ENCODE measurements around the gene LMAN1L.

Gene LMAN1L

DNA sequence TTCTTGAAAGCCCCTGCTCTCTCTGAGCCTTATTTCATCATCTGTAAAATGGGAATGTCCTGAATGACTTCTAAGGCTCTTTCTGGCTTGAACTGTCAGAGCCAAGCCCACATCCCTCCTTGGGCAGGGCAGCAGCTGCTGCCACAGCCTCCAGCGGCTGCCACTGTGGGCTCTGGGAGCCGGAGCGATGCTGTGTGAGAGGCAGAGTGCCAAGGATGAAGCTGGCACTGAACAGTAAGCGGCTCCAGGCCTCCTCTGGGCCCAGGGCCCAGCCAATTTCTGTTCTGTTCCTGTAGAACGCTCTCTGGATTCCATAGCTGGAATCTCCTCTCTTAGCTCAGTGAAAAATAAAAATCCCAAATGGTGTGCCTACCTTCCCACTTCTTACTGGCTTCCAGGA, 18.2 kb downstream of the LMAN1L start:
- no peak for DNase-seq (ENCODE audit: low read depth)
- TF ChIP-seq, protein P1, sequence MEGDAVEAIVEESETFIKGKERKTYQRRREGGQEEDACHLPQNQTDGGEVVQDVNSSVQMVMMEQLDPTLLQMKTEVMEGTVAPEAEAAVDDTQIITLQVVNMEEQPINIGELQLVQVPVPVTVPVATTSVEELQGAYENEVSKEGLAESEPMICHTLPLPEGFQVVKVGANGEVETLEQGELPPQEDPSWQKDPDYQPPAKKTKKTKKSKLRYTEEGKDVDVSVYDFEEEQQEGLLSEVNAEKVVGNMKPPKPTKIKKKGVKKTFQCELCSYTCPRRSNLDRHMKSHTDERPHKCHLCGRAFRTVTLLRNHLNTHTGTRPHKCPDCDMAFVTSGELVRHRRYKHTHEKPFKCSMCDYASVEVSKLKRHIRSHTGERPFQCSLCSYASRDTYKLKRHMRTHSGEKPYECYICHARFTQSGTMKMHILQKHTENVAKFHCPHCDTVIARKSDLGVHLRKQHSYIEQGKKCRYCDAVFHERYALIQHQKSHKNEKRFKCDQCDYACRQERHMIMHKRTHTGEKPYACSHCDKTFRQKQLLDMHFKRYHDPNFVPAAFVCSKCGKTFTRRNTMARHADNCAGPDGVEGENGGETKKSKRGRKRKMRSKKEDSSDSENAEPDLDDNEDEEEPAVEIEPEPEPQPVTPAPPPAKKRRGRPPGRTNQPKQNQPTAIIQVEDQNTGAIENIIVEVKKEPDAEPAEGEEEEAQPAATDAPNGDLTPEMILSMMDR (IDR thresholded peaks at IDR 0.05; ENCODE audit: low read depth, low read length, missing control alignments) = no peak
- no peak overlapping the region for H3K4me3 ChIP-seq (ENCODE audit: low read depth, low read length)

DNA sequence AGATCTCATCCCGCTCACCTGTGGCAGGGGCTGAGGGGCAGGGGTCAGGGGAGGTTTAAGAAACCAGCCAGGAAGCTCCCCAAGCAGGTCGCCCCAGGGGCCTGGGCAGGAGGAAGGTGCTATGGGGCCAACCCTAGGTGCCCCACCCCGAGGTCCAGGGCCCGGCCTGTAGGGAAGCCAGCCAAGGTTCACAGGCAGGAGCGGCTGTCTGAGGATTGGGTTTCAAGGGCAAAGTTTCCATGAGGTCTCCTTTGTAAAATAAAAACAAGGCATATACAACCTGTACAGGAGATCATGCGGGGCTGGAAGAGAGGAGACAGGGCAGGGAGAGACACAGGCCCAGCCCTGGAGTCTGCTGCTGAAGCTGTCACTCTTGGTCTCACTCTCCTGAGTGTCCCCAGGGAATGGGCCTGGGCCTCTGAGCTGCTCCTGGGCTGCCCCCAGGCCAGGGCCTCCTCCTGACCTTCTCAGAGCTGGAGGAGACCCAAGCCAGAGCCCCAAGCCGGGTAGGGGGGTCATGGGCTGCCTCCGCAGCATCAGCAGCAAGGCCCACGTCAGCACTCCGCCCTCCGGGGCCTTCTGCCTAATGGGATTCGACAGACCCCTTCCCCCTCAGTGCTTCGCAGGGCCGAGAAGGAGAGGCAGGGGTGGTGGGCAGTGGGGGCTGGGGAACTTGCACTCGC, 19.3 kb downstream of the LMAN1L start:
- DNase-seq (ENCODE audit: low read depth) = no peak
- TF ChIP-seq, protein P1 (IDR thresholded peaks at IDR 0.05; ENCODE audit: low read depth, low read length, missing control alignments) = no peak
- H3K4me3 ChIP-seq (ENCODE audit: low read depth, low read length) = no peak overlapping the region

DNA sequence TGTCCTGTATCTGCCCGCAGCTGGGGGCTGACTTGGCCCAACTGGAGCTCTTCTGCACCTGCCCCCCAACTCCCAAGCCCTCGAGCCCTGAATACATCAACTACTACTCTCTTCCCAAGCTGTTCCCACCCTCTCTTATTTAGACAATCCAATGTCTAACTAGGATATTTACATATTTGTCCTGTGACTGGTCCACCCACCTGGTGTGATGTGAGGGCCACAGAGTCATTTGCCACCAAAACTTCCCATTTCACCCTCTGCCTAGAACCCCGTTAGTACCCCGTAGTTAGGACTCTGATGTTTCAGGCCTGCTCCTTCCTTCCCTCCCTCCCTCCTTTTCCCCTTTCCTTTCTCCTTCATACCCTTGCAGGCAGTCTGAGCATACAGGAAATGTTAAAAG, 20.2 kb downstream of the LMAN1L start:
- TF ChIP-seq, protein P1 (IDR thresholded peaks at IDR 0.05; ENCODE audit: low read depth, low read length, missing control alignments) = no peak

DNA sequence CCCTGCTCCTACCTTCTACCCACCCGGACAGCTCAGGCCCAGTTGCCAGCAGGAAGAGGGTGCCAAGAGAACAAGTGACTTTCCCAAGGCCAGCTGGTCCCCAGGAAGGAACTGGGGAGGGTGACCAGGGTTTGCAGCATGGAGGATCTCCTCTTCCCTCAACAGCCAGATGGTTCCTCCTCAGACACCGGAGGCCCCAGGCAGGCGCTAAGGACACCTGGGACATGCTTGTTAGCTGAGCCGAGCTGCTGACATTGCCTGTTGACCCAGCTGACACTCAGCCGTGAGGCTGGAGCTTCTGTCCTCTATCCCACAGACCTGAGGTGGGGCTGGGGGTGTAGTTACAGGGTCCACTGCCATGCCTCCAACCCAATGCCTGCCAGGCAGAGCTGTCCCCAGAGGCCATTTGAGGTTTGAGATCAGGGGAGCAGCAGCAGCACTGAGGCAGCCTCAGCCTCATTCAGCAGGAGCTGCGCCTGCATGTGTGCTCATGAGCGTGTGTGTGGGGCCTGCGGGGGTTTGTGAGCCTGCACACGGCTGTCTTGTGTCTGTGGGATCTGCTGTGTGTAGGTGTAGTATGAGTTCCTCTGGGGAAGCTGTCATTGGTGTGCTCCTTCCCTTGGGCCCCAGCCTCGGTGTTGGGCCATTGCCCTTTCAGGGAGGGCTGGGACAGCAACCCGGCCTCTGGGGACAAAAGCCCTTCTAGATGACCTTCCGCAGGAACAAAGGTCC, 20.9 kb downstream of the LMAN1L start:
- H3K4me3 ChIP-seq (ENCODE audit: low read depth, low read length) = no peak overlapping the region
- DNase-seq (ENCODE audit: low read depth) = no peak
- TF ChIP-seq, protein P1 (IDR thresholded peaks at IDR 0.05; ENCODE audit: low read depth, low read length, missing control alignments) = no peak

More for the DNA sequence above, 20.2 kb downstream of the LMAN1L start:
- no peak overlapping the region for H3K4me3 ChIP-seq (ENCODE audit: low read depth, low read length)
- DNase-seq (ENCODE audit: low read depth) = no peak

DNA sequence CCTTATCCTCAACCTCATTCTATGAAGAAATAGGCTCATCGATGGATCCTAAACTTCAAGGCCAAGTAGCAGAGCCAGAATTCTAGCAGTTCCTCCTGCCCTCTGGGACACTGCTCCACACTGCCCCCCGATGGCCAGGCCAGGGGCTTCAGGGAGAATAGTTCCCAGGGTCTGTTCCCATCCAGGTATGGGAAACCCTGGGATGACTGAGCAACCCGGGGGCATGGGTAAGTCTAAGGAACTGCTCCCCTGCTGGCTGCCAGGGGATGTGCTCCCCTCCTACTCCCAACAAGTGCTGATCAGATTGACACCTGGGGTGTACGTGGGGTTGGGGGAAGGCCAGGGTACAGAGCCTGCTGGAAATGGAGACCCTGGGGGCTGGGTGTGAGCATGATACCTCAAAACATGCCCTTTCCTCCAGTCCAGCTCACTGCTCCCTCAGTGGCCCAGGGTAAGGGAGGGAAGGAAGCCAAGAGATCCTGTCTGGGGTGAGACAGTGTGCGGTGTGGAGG, 22.7 kb downstream of the LMAN1L start:
- DNase-seq (ENCODE audit: low read depth) = no peak
- TF ChIP-seq, protein P1 (IDR thresholded peaks at IDR 0.05; ENCODE audit: low read depth, low read length, missing control alignments) = peak; percentile 85

DNA sequence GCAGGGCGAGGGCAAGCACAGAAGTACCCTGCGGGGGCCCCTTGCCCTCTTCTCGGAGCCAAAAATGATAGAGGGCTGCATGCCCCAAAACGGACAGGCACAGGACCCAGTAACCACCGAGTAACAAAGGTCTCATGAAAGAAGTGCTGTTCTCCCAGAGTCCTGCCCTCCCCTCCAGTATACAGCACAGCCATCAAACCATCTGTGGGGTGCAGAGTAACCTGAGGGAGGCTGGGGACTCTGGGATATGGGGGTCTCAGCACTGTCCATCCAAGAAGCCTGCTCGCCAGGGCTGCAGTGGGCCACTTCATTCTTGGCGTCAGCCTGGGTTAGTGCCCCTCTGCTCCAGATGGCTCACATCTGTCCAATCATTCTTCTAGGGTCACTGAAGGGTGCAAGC, 24.2 kb downstream of the LMAN1L start:
- TF ChIP-seq, protein P1 (IDR thresholded peaks at IDR 0.05; ENCODE audit: low read depth, low read length, missing control alignments) = no peak
- no peak overlapping the region for H3K4me3 ChIP-seq (ENCODE audit: low read depth, low read length)
- DNase-seq (ENCODE audit: low read depth) = no peak

More for the DNA sequence above, 22.7 kb downstream of the LMAN1L start:
- H3K4me3 ChIP-seq (ENCODE audit: low read depth, low read length) = no peak overlapping the region
